Measurements from ENCODE around the gene METRN.

The METRN gene

DNA sequence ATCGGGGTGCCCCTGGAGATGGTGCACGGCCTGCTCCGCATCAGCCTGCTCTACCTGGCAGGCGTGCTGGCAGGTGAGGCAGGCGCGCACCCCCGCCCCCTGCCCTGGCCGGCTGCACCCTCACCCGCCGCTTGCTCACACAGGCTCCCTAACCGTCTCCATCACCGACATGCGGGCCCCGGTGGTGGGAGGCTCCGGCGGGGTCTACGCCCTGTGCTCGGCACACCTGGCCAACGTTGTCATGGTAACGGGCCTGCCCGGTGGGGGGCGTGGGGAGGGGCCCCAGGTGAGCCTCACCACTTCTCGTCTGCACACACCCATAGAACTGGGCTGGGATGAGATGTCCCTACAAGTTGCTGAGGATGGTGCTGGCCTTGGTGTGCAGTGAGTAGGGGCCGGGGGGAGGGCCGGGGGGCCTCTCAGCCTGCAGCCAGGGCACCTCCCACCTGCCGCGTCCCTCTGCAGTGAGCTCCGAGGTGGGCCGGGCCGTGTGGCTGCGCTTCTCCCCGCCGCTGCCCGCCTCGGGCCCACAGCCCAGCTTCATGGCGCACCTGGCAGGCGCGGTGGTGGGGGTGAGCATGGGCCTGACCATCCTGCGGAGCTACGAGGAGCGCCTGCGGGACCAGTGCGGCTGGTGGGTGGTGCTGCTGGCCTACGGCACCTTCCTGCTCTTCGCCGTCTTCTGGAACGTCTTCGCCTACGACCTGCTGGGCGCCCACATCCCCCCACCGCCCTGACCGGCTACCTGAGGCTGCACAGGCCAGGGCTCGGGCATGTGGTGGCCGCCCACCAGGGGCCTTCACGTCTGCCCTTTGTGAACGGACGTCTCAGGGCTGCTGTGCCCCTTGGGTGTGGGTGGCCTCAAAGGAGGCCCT, 37.4 kb upstream of the METRN start:
- no peak for DNase-seq (ENCODE audit: low read depth)

DNA sequence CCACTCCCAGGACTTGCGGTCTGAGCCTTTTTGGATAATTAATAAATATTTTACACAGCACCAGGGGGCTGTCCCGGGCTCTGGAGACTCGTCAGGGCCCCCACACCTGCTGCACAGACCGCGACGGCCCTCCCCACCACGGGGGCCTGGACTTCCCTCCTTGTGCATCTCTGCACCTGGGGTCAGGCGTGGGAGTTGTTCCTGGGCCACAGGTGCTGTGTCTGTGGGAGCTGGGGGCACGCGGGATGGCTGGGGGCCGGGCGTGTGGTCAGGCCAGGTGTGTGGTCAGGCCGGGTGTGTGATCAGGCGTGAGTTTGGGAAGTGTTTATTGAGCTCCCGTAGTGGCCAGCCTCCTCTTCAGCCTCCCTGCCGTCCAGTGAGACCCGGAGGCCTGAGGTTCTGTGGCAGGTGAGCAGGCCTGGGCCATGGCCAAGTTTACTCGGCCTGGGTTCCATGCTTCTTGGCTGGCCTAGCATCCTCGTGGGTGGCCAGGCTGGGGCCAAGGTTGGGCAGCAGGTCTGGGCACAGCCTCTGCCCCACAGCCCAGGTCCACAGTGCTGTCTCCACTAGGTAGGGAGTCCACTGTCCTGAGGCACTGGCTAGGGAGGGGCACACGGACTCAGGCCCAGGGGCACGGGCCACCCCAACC, 36.6 kb upstream of the METRN start:
- DNase-seq (ENCODE audit: low read depth), result no peak

DNA sequence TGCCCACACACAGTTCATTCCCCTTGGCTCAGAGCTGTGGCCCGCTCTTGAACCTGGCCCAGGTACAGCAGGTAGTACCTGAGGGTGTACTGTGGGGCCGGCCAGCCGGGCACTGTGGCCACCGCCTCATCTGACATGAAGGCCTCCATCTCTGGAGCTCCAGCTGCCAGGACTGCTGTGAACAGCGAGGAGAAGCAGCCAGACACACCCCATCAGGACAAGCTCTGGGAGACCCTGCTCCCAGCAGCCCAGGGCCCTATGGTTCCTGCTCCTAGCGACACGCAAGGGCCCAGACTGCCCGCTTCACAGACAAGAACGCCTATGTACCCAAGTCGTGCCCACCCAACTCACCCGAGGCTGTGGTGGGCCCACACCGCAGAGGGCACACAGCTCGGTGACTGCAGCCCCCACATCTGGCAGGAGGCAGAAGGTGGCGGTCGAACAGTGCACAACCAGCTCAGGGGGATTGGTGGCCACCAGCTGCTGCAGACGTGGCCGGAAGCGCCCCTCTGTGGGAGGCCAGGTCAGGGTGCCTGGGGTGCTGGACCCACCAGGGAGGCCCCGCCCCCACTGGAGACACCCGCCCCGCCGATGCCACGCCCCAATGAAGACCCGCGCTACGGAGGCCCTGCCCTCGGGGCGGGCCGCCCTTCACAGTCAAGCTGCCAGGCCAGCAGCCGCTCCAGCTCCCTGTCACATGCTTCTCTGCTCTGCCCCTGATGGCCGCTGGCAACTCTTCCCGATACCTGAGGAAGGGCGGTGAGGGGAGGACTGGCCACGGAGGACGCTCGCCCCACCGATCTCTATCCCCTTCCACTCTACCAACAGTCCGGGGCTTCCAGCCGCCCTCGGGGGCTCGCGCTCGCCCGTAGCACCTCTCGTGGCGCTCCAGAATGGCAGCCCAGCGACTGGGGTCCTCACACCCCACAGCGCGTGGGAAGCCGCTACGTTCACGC, 35.8 kb upstream of the METRN start:
- peak; percentile 35 for DNase-seq (ENCODE audit: low read depth)

DNA sequence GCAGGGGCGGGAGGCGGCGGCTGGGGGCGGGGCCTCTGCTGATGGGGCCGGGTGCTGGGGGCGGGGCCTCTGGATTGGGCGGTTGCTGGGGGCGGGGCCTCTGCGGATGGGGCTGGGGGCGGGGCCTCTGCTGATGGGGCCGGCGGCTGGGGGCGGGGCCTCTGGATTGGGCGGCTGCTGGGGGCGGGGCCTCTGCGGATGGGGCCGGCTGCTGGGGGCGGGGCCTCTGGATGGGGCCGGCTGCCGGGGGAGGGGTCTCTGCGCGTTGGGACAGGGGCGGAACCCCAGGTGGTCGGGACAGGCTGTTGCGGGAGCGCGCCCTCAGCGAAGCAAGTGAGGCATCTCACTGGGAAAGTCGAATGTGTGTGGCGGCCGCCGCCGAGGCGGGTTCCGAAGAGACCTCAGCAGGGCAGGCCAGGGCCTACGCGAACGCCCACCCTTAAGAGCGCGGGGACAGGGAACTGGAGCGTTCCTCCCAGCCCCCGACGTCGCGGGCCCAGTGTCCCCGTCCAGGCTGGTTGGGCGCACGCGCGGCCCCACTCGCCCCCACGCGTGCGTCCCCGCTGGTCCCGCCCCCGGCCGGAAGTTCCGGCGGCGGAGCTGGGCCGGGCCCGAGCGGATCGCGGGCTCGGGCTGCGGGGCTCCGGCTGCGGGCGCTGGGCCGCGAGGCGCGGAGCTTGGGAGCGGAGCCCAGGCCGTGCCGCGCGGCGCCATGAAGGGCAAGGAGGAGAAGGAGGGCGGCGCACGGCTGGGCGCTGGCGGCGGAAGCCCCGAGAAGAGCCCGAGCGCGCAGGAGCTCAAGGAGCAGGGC, 34.9 kb upstream of the METRN start, which contains the start of gene STUB1:
STUB1 (plus strand) TSS at position 597 of the 811 bp plus-strand sequence; CDS start at position 713, 116 bp downstream.
- DNase-seq (ENCODE audit: low read depth), result peak; percentile 86

DNA sequence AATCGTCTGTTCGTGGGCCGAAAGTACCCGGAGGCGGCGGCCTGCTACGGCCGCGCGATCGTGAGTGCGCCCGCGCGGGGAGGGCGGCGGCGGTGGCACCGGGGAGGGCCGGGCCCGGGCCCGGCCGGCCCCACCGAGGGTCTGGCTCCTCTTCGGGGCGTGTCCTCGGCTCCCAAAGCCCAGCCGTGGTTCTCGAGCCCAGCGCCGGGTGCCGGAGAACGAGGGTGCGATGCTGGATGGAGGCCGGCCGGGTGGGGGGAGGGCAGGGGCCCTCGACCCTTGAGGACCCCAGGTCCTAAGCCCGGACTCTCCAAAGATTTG, 34.3 kb upstream of the METRN start:
- DNase-seq (ENCODE audit: low read depth), result no peak

DNA sequence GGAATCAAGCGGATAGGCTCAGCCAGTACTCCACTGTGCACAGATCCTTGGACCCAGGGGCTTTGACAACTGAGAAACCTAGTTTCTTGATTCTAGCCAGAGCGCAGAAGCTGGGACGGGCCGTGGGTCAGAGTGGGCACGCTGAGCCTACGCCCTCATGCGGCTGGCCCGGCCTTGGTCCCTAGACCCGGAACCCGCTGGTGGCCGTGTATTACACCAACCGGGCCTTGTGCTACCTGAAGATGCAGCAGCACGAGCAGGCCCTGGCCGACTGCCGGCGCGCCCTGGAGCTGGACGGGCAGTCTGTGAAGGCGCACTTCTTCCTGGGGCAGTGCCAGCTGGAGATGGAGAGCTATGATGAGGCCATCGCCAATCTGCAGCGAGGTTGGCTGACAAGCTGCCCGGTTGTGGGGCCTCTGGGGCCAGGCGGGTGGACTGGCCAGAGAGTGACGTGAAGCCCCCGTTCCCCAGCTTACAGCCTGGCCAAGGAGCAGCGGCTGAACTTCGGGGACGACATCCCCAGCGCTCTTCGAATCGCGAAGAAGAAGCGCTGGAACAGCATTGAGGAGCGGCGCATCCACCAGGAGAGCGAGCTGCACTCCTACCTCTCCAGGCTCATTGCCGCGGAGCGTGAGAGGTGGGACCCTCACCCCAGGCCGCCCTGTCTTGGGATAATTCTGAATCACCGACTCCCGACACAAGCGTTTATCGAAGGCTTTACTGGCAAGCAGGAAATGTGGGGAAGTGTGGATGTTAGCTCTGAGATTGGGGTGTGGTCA, 33.8 kb upstream of the METRN start:
- DNase-seq (ENCODE audit: low read depth), result peak; percentile 57

DNA sequence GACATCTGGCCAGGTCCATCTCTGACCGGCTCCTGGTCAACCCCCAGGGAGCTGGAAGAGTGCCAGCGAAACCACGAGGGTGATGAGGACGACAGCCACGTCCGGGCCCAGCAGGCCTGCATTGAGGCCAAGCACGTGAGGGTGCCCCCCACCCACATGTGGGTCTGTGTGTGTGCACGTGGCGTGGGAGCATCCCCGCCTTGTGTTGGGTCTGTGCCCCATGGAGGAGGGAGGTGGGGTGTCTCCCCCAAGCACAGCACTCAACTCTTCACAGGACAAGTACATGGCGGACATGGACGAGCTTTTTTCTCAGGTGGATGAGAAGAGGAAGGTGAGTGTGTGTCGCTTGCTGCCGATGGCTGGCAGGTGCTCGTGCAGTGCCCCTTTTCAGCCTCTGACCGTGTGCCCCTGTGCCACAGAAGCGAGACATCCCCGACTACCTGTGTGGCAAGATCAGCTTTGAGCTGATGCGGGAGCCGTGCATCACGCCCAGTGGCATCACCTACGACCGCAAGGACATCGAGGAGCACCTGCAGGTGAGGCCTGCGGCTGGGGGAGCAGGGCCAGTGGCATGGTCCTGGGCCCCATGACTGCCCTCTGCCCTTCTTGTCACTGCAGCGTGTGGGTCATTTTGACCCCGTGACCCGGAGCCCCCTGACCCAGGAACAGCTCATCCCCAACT, 33.0 kb upstream of the METRN start:
- peak; percentile 38 for DNase-seq (ENCODE audit: low read depth)

DNA sequence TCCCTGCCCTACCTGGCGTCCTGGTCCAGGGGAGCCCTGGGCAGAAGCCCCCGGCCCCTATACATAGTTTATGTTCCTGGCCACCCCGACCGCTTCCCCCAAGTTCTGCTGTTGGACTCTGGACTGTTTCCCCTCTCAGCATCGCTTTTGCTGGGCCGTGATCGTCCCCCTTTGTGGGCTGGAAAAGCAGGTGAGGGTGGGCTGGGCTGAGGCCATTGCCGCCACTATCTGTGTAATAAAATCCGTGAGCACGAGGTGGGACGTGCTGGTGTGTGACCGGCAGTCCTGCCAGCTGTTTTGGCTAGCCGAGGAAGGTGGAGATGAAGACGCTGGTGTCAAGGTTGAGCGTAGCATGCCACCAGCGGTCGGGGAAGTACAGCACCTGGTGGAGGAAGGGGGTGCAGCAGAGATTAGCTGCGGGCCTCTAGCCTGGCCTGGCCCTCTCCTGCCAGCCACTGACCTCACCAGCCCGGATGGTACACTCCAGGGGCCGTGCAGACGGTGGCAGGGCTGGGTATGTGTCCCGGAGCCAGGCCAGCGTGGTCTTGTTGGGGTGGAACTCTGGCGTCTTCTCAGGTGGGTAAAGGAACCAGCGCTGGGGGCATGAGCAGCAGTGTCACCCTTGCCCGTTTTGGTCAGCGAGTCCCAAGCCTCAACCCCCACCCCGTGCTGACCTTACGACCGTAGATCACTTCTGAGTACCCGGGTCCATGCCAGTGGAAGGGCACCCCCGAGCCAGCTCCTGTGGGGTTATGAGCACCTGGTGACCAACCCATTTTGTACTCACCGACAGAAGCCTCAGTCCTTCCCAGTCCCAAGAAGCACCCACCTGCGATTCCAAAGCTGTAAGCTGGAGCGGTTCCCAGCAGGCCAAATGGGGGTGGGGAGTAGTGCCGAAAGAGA, 32.2 kb upstream of the METRN start:
- no peak for DNase-seq (ENCODE audit: low read depth)

DNA sequence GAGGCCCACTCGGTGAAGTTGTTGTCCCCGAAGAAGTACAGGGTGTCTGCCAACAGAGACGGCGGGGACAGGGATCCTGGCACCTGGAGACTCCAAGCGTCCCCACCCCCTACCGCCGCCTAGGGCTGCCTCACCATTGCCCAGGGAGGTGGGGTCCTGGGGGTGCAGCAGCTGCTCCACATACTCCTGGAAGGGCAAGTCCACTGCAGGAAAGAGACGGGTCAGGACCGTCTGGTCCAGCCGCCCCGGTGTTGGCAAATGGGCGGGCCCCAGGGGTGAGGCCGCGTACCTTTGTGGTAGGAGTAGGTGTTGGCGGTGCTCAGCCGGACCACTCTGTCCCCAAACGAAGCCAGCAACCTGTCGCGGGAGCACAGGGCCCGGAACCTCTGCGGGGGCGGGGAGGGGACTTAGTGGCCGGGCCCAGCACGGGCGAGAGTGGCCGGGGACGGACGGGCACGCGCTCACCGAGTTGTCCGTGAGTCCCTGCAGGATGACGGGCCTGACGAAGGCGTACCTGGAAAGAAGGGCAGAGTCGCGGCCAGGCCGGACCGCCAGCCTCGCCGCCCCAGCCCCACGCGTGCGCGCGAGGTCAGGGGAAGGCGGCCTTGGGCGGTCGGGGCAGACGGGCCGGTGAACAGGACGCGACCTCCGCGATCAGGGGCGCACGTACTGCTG, 31.4 kb upstream of the METRN start:
- DNase-seq (ENCODE audit: low read depth), result no peak

DNA sequence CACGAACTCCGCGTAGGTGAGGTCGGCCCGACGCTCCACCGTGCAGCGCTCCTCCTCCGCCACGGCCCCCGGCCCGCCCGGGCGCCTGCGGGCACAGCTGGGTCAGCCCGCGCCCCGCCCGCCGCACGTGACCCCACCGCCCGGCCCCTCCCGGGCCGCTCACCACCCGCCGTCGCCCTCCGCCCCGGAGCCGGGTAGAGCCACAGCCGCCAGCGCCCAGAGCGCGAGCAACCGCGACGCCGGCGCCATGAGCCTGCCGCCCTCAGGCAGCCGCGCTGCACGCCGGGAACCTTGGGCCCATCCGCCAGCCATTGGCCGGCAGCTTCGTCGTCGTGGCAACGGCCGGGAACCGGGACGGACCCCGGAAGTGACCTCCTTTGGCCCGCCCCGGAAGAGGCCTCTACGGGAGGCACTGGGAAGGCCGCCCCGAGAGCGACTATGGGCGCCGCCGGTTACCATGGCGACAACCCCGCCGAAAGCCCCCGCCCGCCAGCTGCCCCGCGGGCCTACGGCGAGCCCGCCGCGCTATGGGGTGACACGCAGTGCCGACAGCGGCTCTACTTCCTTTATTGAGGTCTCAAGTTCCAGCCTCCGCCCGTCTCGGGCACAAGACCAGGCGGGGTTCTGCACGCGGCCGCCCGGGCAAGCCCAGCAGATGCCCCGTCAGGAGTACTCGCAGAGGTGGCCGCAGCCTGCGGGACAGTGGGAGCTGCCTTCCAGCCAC, 30.7 kb upstream of the METRN start, which contains the start of gene JMJD8:
JMJD8 (minus strand) TSS at position 264 of the 724 bp plus-strand sequence; CDS start at position 249, 15 bp downstream.
- peak; percentile 96 for DNase-seq (ENCODE audit: low read depth)

DNA sequence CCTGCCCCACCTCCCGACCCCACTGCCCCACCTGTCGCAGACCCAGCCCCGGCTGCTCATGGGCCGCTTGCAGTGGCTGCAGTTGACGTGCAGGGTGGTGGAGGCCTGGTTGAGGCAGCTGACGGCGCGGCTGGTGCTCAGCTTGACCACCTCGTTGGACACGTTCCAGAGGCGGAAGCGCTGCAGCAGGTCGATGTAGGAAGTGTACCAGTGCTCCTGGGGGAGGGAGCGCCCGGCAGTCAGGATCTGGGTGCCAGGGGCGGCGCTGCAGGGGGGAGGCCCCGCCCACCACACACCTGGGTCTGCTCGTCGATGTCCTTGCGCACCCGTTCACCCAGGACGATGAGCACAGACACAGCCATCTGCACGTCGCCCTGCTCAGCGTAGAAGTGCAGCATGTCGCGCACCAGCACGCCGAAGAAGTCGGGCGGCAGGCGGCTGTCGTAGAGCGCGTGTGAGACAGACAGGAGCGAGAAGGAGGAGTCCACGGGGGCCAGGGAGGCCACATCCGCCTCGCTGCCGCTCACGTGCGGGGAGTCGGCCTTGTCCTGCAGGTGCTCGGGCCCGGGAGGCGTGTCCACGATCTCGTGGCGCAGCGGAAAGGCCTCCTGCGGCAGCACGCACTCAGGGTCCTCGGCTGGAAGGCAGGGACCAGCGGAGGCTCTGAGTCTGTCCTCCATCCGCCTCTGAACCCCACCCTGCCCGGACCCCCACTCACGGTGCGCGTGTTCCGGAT, 29.8 kb upstream of the METRN start:
- DNase-seq (ENCODE audit: low read depth), result no peak

DNA sequence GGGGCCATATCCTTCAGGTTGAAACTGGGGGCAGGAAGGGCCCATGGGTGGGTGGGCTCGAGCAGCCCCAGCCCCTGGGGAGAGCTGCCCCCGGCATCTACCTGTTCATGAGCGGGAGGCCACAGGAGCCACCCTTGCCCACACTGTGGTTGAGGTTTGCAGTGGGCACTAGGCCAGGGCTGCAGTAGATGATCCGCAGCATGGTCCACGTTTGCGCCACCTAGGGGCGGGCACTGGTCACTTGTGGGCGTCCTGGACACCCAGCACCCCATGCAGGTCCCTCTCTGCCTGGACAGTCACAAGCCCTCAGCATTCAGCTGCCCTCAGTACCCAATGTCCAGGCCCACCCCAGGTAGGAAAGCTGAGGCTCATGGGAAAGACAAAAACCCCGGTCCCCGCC, 29.0 kb upstream of the METRN start:
- no peak for DNase-seq (ENCODE audit: low read depth)

DNA sequence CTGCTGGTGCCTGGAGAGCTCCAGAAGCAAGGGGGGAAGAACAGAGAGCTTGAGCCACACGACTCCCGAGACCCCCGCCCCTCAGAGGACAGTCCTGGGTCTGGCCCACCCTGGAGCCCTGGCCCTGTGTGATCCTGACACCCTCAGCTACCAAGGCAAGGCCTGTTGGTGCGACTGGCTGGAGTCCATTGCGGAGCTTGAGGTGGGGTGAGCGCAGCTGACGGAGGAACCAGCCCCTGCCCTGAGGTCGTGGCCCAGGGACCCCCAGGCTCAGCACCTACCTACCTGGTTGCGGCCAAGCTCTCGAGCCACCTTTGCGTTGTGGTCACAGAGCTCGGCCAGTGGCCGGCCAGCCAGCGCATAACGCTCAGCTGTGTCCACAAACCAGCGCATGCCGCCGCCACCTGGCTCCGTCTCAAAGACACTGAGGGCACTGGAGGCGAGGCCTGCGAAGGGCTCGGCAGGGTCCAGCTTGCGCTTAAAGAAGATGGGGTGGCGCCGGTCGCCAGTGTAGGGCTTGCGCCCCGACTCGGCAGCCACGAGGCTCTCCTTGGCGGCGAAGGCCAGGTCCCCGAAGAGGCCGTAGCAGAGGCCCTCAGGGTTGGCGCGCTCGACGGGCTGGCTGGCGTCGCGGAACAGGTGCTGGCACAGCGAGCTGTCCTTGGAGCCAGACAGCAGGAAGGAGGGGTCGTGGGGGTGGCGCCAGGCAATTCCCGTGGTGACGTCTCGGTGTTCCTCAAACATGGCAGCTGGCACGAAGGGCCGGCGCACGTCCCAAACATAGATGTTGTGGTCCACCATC, 28.3 kb upstream of the METRN start:
- no peak for DNase-seq (ENCODE audit: low read depth)

DNA sequence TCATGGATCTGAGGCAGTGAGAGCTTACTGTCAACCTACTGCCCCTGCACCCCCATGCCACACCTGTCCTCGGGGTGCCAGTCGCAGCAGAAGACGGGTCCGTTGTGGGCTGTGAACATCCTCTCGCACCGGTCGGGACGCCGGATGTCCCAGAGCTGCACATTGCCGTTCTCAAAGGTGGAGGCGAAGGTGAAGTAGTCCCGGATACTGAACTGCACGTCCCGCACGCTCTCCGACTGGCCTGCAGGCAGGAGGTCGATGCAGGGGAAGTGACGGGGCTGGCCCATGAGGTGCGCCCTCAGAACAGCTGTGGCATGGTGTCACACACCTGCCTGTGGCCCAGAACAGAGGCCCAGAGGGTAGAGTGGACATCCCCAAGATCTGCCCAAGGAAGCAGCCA, 27.4 kb upstream of the METRN start:
- no peak for DNase-seq (ENCODE audit: low read depth)

DNA sequence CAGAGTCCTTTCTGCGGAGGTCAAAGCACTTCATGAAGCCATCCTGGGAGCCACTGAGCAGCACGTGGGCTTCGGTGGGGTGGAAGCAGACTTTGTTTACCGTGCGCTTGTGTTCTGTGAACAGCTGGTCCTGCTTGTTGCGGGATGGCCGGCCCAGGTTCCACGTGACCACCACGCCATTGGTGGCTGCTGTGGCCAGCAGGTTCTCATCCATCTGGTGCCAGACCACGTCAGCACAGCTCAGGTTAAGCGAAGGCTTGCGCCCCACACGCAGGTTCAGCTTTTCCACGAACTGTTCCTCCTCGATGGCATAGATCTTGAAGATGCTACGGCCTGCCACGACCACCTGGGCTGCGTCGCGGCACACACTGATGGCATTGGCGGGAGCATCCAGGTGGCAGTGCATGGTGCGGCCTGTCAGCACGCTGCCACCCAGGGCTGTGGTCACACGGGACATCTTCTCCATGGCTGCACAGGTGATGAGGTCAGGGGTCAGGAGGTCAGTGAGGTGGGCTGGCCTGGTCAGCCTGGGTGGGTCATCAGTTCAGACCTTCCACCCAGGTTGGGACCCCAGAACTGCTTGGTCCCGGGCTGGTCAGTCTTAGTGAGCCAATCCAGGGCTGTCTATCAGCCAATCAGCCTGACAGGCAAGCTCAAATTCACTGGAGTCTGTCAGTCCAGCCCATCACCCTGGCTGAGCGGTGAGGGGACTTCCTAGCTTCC, 25.6 kb upstream of the METRN start:
- DNase-seq (ENCODE audit: low read depth), result no peak

Data from iris pigment epithelial cell (primary cell).